Mucosa of rectum (tissue), 2 donors: ENCODE results near the gene SFMBT1.

Source experiments
- H3K27ac ChIP-seq, 2 donors: one replicate each; pipeline ENCODE4 v1.7.0; 2013; ENCODE audit warnings: inconsistent platforms in 2 of 2, low read depth in 2 of 2, low read length in 2 of 2
- H3K27me3 ChIP-seq, 2 donors: one replicate each; pipeline ENCODE4 v1.7.0; 2013; ENCODE audit warnings: low read length in 2 of 2; ENCODE audit not compliant: control insufficient read depth in 2 of 2, insufficient read depth in 2 of 2
- H3K36me3 ChIP-seq, 2 donors: one replicate each; pipeline ENCODE4 v1.7.0; 2013; ENCODE audit warnings: low read length in 2 of 2; ENCODE audit not compliant: control insufficient read depth in 2 of 2, insufficient read depth in 2 of 2
- H3K4me1 ChIP-seq, 2 donors: one replicate each; pipeline ENCODE4 v1.7.0; 2013; ENCODE audit warnings: low read length in 2 of 2, mild to moderate bottlenecking in 1 of 2; ENCODE audit not compliant: control insufficient read depth in 2 of 2, insufficient read depth in 2 of 2
- H3K4me3 ChIP-seq, 2 donors: one replicate each; pipeline ENCODE4 v1.7.0; 2013; ENCODE audit warnings: low read length in 2 of 2
- H3K9ac ChIP-seq, 2 donors: one replicate each; pipeline ENCODE4 v1.7.0; 2013; ENCODE audit warnings: low read length in 2 of 2, low read depth in 1 of 2, mild to moderate bottlenecking in 1 of 2
- H3K9me3 ChIP-seq, 2 donors: one replicate each; pipeline ENCODE4 v1.7.0; 2013; ENCODE audit warnings: low read length in 2 of 2; ENCODE audit not compliant: control insufficient read depth in 2 of 2
- donor health status: healthy.
- donor health status: Normal muscosa, but diverticular disease.

SFMBT1 gene

GRCh38 chr3:52859686-52860423 is 186.0 kb downstream of the SFMBT1 start:
- no peak overlapping the region for H3K27ac ChIP-seq
- no peaks in the 10 kb centered on the region for H3K4me1 ChIP-seq
- H3K36me3 ChIP-seq, result no peaks in the 10 kb centered on the region
- H3K9me3 ChIP-seq, result no peaks in the 10 kb centered on the region
- H3K9ac ChIP-seq, result no peak overlapping the region
- no peak overlapping the region for H3K4me3 ChIP-seq
- no peaks in the 10 kb centered on the region for H3K27me3 ChIP-seq

- H3K4me3 ChIP-seq, result no peak overlapping the region
These were observed 188.0 kb downstream of the SFMBT1 start for GRCh38 chr3:52857864-52858263.

GRCh38 chr3:52857133-52857532 is 188.7 kb downstream of the SFMBT1 start:
- peaks cover 1 to 4% of the 10 kb centered on the region in 2 donors for H3K36me3 ChIP-seq
- no peaks in the 10 kb centered on the region for H3K27me3 ChIP-seq
- H3K4me3 ChIP-seq, result no peak overlapping the region
- no peaks in the 10 kb centered on the region for H3K4me1 ChIP-seq
- no peak overlapping the region for H3K9ac ChIP-seq
- H3K27ac ChIP-seq, result no peak overlapping the region
- no peaks in the 10 kb centered on the region for H3K9me3 ChIP-seq

More at GRCh38 chr3:52857864-52858263, 188.0 kb downstream of the SFMBT1 start:
- Histone ChIP-seq H3K4me1 (no peaks in the 10 kb centered on the region), H3K9me3 (no peaks in the 10 kb centered on the region), H3K27me3 (no peaks in the 10 kb centered on the region), H3K36me3 (no peaks in the 10 kb centered on the region), H3K27ac (no peak overlapping the region), H3K9ac (no peak overlapping the region)

- H3K4me3 ChIP-seq, result no peak overlapping the region
- H3K9me3 ChIP-seq, result no peaks in the 10 kb centered on the region
- no peak overlapping the region for H3K27ac ChIP-seq
- no peaks in the 10 kb centered on the region for H3K27me3 ChIP-seq
- H3K4me1 ChIP-seq, result no peaks in the 10 kb centered on the region
- no peak overlapping the region for H3K9ac ChIP-seq
- H3K36me3 ChIP-seq, result peaks cover 5 to 8% of the 10 kb centered on the region in 2 donors
These were observed 189.2 kb downstream of the SFMBT1 start for GRCh38 chr3:52856666-52857065.

GRCh38 chr3:52854013-52854412 is 191.9 kb downstream of the SFMBT1 start:
- Histone ChIP-seq H3K4me3 (no peak overlapping the region), H3K27me3 (no peaks in the 10 kb centered on the region), H3K9me3 (no peaks in the 10 kb centered on the region), H3K4me1 (no peaks in the 10 kb centered on the region), H3K27ac (no peak overlapping the region), H3K36me3 (peaks cover 5 to 14% of the 10 kb centered on the region in 2 donors), H3K9ac (no peak overlapping the region)
